HFF-Myc (cell line): ENCODE results near the gene CYP3A5.
"Not testable (repeated sequence)": the region's sequence is repeated elsewhere in the genome, so short reads cannot be mapped to it uniquely, and the experiment has no call there.

Experiments
- DNase-seq: peaks from one replicate; pipeline ENCODE4 v3.0.0-alpha.2; 2011; ENCODE audit warnings: low read depth; ENCODE audit errors: extremely low read depth
- H3K4me3 ChIP-seq: replicated peaks from 2 replicates; pipeline ENCODE4 v1.5.1; 2011; ENCODE audit warnings: low read depth, mild to moderate bottlenecking, control low read depth, low read length
- CTCF ChIP-seq: IDR thresholded peaks from 2 replicates; pipeline ENCODE4 v1.5.1; 2012; ENCODE audit warnings: mild to moderate bottlenecking, low read depth, low read length, control low read depth; ENCODE audit errors: missing control alignments

CYP3A5 gene

GRCh38 chr7:99679400-99680191 lies at the start of gene CYP3A5:
Gene CYP3A5 (minus strand): TSS chr7:99679996. CDS start chr7:99679896, 100 bp downstream.
- H3K4me3 ChIP-seq: no peak within 1 kb of the TSS
- TF ChIP-seq CTCF: no peak
- peak; percentile 11 for DNase-seq

- no peak for DNase-seq
- no peak overlapping the region for H3K4me3 ChIP-seq
- no peak for TF ChIP-seq CTCF
Observed at GRCh38 chr7:99728615-99729014, 48.8 kb upstream of the CYP3A5 start.

- not testable (repeated sequence) for H3K4me3 ChIP-seq, DNase-seq
Observed at GRCh38 chr7:99723201-99723600, 43.4 kb upstream of the CYP3A5 start.

GRCh38 chr7:99720800-99721595 lies 41.2 kb upstream of the CYP3A5 start:
- H3K4me3 ChIP-seq: no peak overlapping the region
- DNase-seq: no peak
- TF ChIP-seq CTCF: no peak

GRCh38 chr7:99719996-99720769 lies 40.4 kb upstream of the CYP3A5 start:
- DNase-seq: no peak
- no peak for TF ChIP-seq CTCF
- no peak overlapping the region for H3K4me3 ChIP-seq

- no peak for DNase-seq
- TF ChIP-seq CTCF: no peak
- H3K4me3 ChIP-seq: no peak overlapping the region
Observed at GRCh38 chr7:99713995-99714570, 34.3 kb upstream of the CYP3A5 start.
